Upper lobe of left lung (tissue), 6 donors: ENCODE data around the gene DISP3. TPM values are rescaled to one million over a fixed set of nuclear protein-coding genes. Genes with fewer than 3 reads are reported as not detected.

Source experiments
- ATAC-seq, 2 donors: fragments of 200-7000 bp; cut with Tn5 transposase; one replicate each; pipeline ENCODE4 v1.9.1; 2022; ENCODE audit warnings: mild to moderate bottlenecking in 2 of 2, moderate library complexity in 2 of 2; ENCODE audit not compliant: low FRiP score in 2 of 2
- DNase-seq, 2 donors: peaks; one replicate each; pipeline ENCODE4 v3.0.0-alpha.2; 2019 to 2020
- H3K27ac ChIP-seq, 4 donors: fragments of 200-600 bp; sonication (generic); one replicate each; pipeline ENCODE4 v1.5.1; 2016 to 2019
- H3K27me3 ChIP-seq, 4 donors: fragments of 200-600 bp; sonication (generic); one replicate each; pipeline ENCODE4 v1.5.1; 2017 to 2019
- H3K36me3 ChIP-seq, 4 donors: fragments of 200-600 bp; sonication (generic); one replicate each; pipeline ENCODE4 v1.5.1; 2016 to 2019
- H3K4me1 ChIP-seq, 4 donors: fragments of 200-600 bp; sonication (generic); one replicate each; pipeline ENCODE4 v1.5.1; 2018 to 2019
- H3K4me3 ChIP-seq, 4 donors: fragments of 200-600 bp; sonication (generic); one replicate each; pipeline ENCODE4 v1.5.1; 2017 to 2019; ENCODE audit warnings: mild to moderate bottlenecking in 2 of 4, moderate library complexity in 1 of 4
- H3K9me3 ChIP-seq, 4 donors: fragments of 200-600 bp; sonication (generic); one replicate each; pipeline ENCODE4 v1.5.1; 2018 to 2019
- EP300 ChIP-seq, 4 donors: sonication (generic); formaldehyde crosslinking; IDR thresholded peaks; one replicate each; pipeline ENCODE4 v1.5.1; 2017; ENCODE audit warnings: antibody characterized with exemption in 4 of 4, control low read depth in 2 of 4
- POLR2A ChIP-seq, 4 donors: fragments of 450-650 bp; IDR thresholded peaks; one replicate each; pipeline ENCODE4 v1.5.1; 2016 to 2017; ENCODE audit warnings: antibody characterized with exemption in 4 of 4, mild to moderate bottlenecking in 2 of 4
- POLR2AphosphoS5 ChIP-seq, 2 donors: sonication (generic); formaldehyde crosslinking; IDR thresholded peaks; one replicate each; pipeline ENCODE4 v1.5.1; 2017; ENCODE audit warnings: antibody characterized with exemption in 2 of 2
- WGBS, 2 donors: methylation state at CpG; one replicate each; pipeline ENCODE4 v1.1.5; 2017 to 2018; 5-methylcytosine and 5-hydroxymethylcytosine counted together
- total RNA-seq, 6 donors: library from RNA; depleted of rRNA in 4 of 6; stranded (reverse); fragments of >200 nt in 4 of 6; gene quantifications; one replicate each; pipeline versions ENCODE4 v1.1.0 to v1.2.1, GENCODE V29; 2016 to 2021
- TF ChIP-seq, protein P1 (sequence below), 6 experiments: fragments of 450-650 bp in 4 of 6; fragments of 200-600 bp in 2 of 6; sonication (generic) in 2 of 6; IDR thresholded peaks; one replicate each; pipeline ENCODE4 v1.5.1; 2016 to 2019; ENCODE audit warnings: antibody characterized with exemption in 6 of 6
- donor health status: DM: no; HTN: no; CAD: no; lungs with moderate emphysema.
- donor health status: DM: no; HTN: yes; CAD: no; lungs with severe emphysema.

Gene DISP3
- total RNA-seq, 6 donors from 2014 or later = 0.07 to 0.79 (median 0.09) TPM; not detected in 3

DNA sequence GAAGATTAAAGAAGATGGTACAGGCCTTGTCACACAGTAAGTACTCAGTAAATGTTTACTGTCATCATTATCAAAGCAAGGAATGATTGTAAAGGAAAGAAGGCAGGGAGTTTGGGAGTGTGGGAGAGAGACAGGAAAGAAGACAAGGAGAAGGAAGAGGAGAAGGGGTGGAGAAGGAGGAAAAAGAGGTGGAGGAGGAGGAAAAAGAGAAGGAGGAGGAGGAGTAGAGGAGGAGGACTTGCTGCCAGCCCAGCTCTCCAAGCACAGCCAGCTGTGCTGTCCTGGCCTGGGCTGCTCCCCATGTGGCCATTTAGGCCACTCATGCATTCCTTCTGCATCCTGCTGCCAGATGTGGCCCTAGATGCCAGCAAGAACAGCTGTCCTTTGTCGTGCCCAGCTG lies 7.5 kb upstream of the DISP3 start:
- no peak overlapping the region for H3K27ac ChIP-seq

DNA sequence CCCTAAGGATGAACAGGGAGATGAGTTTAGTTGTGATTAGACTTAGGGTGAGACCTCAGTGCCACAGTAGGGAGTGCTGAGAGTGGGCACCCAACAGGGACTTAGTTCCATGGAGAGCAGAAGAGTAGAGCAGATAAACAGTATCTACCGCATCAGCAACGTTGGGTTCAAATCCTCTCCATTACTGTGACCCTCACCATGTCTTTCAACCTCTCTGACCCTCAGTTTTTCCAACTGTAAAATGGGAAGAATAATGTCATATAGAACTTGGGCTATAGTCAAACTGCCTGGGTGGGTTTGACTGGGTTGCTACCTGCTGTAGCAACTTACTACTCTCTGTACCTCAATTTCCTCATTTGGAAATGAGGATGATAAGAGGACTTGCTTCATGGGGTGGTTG lies 6.7 kb upstream of the DISP3 start:
- Histone ChIP-seq H3K36me3 (no peaks in the 10 kb centered on the region), H3K27ac (no peak overlapping the region), H3K4me3 (no peak overlapping the region), H3K4me1 (no peaks in the 10 kb centered on the region), H3K27me3 (no peaks in the 10 kb centered on the region), H3K9me3 (no peaks in the 10 kb centered on the region)
- TF ChIP-seq POLR2AphosphoS5 (IDR thresholded peaks at IDR 0.05) = no peak
- TF ChIP-seq, protein P1, sequence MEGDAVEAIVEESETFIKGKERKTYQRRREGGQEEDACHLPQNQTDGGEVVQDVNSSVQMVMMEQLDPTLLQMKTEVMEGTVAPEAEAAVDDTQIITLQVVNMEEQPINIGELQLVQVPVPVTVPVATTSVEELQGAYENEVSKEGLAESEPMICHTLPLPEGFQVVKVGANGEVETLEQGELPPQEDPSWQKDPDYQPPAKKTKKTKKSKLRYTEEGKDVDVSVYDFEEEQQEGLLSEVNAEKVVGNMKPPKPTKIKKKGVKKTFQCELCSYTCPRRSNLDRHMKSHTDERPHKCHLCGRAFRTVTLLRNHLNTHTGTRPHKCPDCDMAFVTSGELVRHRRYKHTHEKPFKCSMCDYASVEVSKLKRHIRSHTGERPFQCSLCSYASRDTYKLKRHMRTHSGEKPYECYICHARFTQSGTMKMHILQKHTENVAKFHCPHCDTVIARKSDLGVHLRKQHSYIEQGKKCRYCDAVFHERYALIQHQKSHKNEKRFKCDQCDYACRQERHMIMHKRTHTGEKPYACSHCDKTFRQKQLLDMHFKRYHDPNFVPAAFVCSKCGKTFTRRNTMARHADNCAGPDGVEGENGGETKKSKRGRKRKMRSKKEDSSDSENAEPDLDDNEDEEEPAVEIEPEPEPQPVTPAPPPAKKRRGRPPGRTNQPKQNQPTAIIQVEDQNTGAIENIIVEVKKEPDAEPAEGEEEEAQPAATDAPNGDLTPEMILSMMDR (IDR thresholded peaks at IDR 0.05) = no peak
- no peak for TF ChIP-seq EP300 (IDR thresholded peaks at IDR 0.05)
- no peak for TF ChIP-seq POLR2A (IDR thresholded peaks at IDR 0.05)
- no peak for DNase-seq
- ATAC-seq = no peak
- WGBS, 2 donors = 88 to 93% methylated on average over 2 of the region's 2 CpGs

More for the DNA sequence above, 7.5 kb upstream of the DISP3 start:
- DNase-seq (no peak), ATAC-seq (no peak)
- Histone ChIP-seq H3K4me3 (no peak overlapping the region), H3K36me3 (no peaks in the 10 kb centered on the region), H3K9me3 (no peaks in the 10 kb centered on the region), H3K4me1 (no peaks in the 10 kb centered on the region), H3K27me3 (no peaks in the 10 kb centered on the region)
- TF ChIP-seq, protein P1 (IDR thresholded peaks at IDR 0.05) = no peak
- TF ChIP-seq POLR2A (IDR thresholded peaks at IDR 0.05) (no peak), POLR2AphosphoS5 (IDR thresholded peaks at IDR 0.05) (no peak), EP300 (IDR thresholded peaks at IDR 0.05) (no peak)
- 19 to 43% methylated on average over 1 of the region's 1 CpG for WGBS, 2 donors

DNA sequence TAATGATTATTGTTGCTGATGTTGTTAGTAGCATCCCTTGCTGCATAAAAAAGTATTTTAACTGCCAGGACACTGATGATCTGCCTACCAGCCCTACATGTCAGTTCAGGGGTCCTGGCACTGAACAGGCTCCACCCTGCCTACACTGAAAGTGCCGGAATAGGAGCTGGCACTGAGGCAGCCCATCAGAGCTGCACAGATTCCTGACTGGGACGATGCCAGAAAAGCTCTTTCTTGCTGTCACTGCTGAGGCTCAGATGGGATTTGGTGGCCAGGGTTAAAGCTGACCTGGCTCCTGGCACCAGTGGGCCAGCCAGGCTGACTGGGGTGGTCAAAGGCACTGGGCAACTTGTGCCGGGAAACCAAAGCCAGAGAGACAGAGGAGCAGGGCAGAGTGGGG lies 6.2 kb upstream of the DISP3 start:
- H3K27me3 ChIP-seq = no peaks in the 10 kb centered on the region
- ATAC-seq = no peak

DNA sequence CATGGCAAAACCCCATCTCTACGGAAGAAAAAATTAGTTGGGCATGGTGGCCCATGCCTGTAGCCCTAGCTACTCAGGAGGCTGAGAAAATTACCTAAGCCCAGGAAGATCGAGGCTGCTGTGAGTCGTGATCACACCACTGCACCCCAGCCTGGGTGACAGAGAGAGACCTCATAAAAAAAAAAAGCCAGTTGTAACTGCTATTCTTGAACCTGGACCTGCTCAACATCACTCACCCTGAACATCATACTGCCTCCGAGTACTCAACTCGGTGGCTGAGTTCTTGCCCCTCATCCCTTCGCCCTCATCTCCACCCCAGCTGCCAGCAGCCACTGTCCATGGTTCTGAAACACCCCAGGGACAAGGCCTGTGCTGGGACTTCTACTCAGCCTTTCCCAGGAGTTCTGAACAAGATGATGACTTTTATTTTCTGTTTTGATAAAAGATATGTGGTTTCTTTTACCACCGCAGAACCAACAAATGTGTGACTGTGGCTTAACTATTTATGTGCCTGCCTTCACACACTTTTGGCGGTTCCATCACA lies 5.4 kb upstream of the DISP3 start:
- 50 to 52% methylated on average over 8 of the region's 8 CpGs for WGBS, 2 donors
- DNase-seq = no peak
- Histone ChIP-seq H3K27ac (no peak overlapping the region), H3K4me3 (no peak overlapping the region), H3K36me3 (no peaks in the 10 kb centered on the region), H3K27me3 (peaks cover 0 to 4% (median 0%) of the 10 kb centered on the region in 4 donors), H3K9me3 (no peaks in the 10 kb centered on the region), H3K4me1 (peaks cover 0 to 4% (median 3%) of the 10 kb centered on the region in 4 donors)
- no peak for ATAC-seq
- no peak for TF ChIP-seq POLR2AphosphoS5 (IDR thresholded peaks at IDR 0.05)
- no peak for TF ChIP-seq EP300 (IDR thresholded peaks at IDR 0.05)

More for the DNA sequence above, 6.2 kb upstream of the DISP3 start:
- H3K36me3 ChIP-seq = no peaks in the 10 kb centered on the region
- TF ChIP-seq, protein P1 (IDR thresholded peaks at IDR 0.05) = no peak
- no peak for TF ChIP-seq POLR2A (IDR thresholded peaks at IDR 0.05)
- no peak for TF ChIP-seq EP300 (IDR thresholded peaks at IDR 0.05)
- TF ChIP-seq POLR2AphosphoS5 (IDR thresholded peaks at IDR 0.05) = no peak
- 60 to 69% methylated on average over 1 to 3 of the region's 3 CpGs for WGBS, 2 donors
- H3K27ac ChIP-seq = no peak overlapping the region
- DNase-seq = no peak
- H3K9me3 ChIP-seq = no peaks in the 10 kb centered on the region
- H3K4me1 ChIP-seq = no peaks in the 10 kb centered on the region
- no peak overlapping the region for H3K4me3 ChIP-seq

DNA sequence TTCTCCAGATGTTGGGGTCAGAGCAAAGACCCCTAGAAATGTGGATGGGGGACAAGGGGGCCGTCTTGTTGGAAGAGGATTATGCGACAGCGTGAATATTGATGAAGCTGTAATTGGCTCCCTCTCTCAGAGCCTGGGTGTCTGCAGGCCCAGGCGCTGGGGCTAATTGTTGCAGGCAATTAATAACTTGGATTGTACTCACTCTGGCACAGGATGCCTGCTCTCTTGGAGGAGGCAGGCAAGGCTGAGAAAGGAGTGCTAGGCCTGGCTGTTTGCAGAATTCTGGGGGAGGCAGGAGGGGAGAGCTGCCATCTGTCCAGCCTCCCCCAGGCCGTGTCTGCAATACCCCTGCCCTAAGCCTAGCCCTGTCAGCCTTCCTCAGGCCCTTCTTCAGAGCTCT lies 4.1 kb upstream of the DISP3 start:
- 73% methylated on average over 5 of the region's 5 CpGs for WGBS, 2 donors
- ATAC-seq = no peak

More for the DNA sequence above, 4.1 kb upstream of the DISP3 start:
- Histone ChIP-seq H3K4me1 (peaks cover 11 to 17% (median 15%) of the 10 kb centered on the region in 4 donors), H3K9me3 (no peaks in the 10 kb centered on the region), H3K27me3 (peaks cover 0 to 14% (median 6%) of the 10 kb centered on the region in 4 donors), H3K4me3 (no peak overlapping the region), H3K36me3 (no peaks in the 10 kb centered on the region), H3K27ac (no peak overlapping the region)
- no peak for TF ChIP-seq POLR2A (IDR thresholded peaks at IDR 0.05)
- TF ChIP-seq EP300 (IDR thresholded peaks at IDR 0.05) = no peak
- TF ChIP-seq POLR2AphosphoS5 (IDR thresholded peaks at IDR 0.05) = no peak
- TF ChIP-seq, protein P1 (IDR thresholded peaks at IDR 0.05) = no peak
- no peak for DNase-seq
